HCT116 (cell line): ENCODE measurements around the gene DAPL1. TPM values are rescaled to one million over a fixed set of nuclear protein-coding genes. Genes with fewer than 3 reads are reported as not detected.
A peak's percentile ranks its signal among the peaks of the same experiment; 100 is the strongest.
"Not testable (repeated sequence)": the region's sequence is repeated elsewhere in the genome, so short reads cannot be mapped to it uniquely, and the experiment has no call there.

Experiments used
- ATAC-seq: fragments of 200-7000 bp; cut with Tn5 transposase; 2 replicates; pipeline ENCODE4 v1.9.1; 2020; ENCODE audit warnings: mild to moderate bottlenecking, moderate library complexity
- BruUV-seq: library from RNA; stranded (reverse); fragments of 400-500 nt; replicated peaks from 2 replicates; lab custom pipeline; 2021; lab: Mats Ljungman, UMichigan
- CTCF ChIA-PET: fragments of 300-600 bp; sonication (Branson Sonifier 250); formaldehyde crosslinking; loops from one replicate; lab custom pipeline; 2021; ENCODE audit warnings: antibody characterized with exemption; lab: Charles Lee
- POLR2A ChIA-PET: fragments of 300-600, 350-600 bp; sonication (Branson Sonifier 250); formaldehyde crosslinking; loops from one replicate; lab custom pipeline; 2021; ENCODE audit warnings: antibody characterized with exemption; lab: Charles Lee
- RAD21 ChIA-PET, 2 experiments: fragments of 300-600 bp; sonication (Branson Sonifier 250); formaldehyde crosslinking; loops; one replicate each; lab custom pipeline; 2023; ENCODE audit warnings: low total read pairs in 2 of 2; ENCODE audit not compliant: uncharacterized antibody in 2 of 2, unreplicated experiment in 2 of 2, low non-redundant PET in 1 of 2; lab: Charles Lee
- DNase-seq: peaks from one replicate; pipeline ENCODE4 v3.0.0-alpha.2; 2010; ENCODE audit warnings: low read depth, low spot score
- H2AFZ ChIP-seq: fragments of 200-600 bp; shearing (Covaris generic), sonication (generic); 2 replicates; pipeline ENCODE4 v1.6.1; 2017; ENCODE audit warnings: low read depth, mixed run types, mixed read lengths, antibody characterized with exemption, low read length; ENCODE audit not compliant: poor library complexity, severe bottlenecking
- H3K27ac ChIP-seq: 2 replicates; pipeline ENCODE4 v1.5.1; 2012; ENCODE audit warnings: low read depth, low read length
- H3K27me3 ChIP-seq: fragments of 200-600 bp; sonication (generic); 2 replicates; pipeline ENCODE4 v1.6.1; 2016; ENCODE audit warnings: mixed run types, low read length, mixed read lengths; ENCODE audit not compliant: insufficient read depth
- H3K36me3 ChIP-seq, 2 experiments: fragments of 200-500 bp in 1 of 2; fragments of 200-600 bp in 1 of 2; sonication (Bioruptor generic) in 1 of 2; sonication (generic) in 1 of 2; 2 replicates each; pipeline versions ENCODE4 v1.5.1 to v1.6.1; 2014 to 2016; ENCODE audit warnings: low read length in 2 of 2, inconsistent platforms in 1 of 2, mixed read lengths in 1 of 2, mixed run types in 1 of 2; ENCODE audit not compliant: insufficient read depth in 2 of 2, control insufficient read depth in 1 of 2
- H3K4me1 ChIP-seq, 2 experiments: fragments of 200-600 bp in 1 of 2; sonication (generic) in 1 of 2; 2 replicates each; pipeline versions ENCODE4 v1.5.1 to v1.6.1; 2012 to 2017; ENCODE audit warnings: low read length in 2 of 2, inconsistent platforms in 1 of 2, mild to moderate bottlenecking in 1 of 2, mixed read lengths in 1 of 2, mixed run types in 1 of 2, moderate library complexity in 1 of 2; ENCODE audit not compliant: insufficient read depth in 2 of 2, control insufficient read depth in 1 of 2
- H3K4me2 ChIP-seq: fragments of 200-600 bp; sonication (generic); 2 replicates; pipeline ENCODE4 v1.6.1; 2017; ENCODE audit warnings: mixed run types, low read length, mixed read lengths
- H3K4me3 ChIP-seq, 2 experiments: fragments of 200-600 bp in 1 of 2; sonication (generic) in 1 of 2; replicated peaks in 1 of 2; 2 replicates each; pipeline ENCODE4 v1.5.1; 2011 to 2016; ENCODE audit warnings: low read length in 2 of 2, control low read depth in 1 of 2, low read depth in 1 of 2, mild to moderate bottlenecking in 1 of 2, mixed read lengths in 1 of 2, mixed run types in 1 of 2
- H3K79me2 ChIP-seq: fragments of 200-600 bp; sonication (generic); 2 replicates; pipeline ENCODE4 v1.6.1; 2017; ENCODE audit warnings: mild to moderate bottlenecking, mixed run types, low read length, moderate library complexity, mixed read lengths; ENCODE audit not compliant: insufficient read depth
- H3K9ac ChIP-seq: fragments of 200-600 bp; sonication (generic); 2 replicates; pipeline ENCODE4 v1.6.1; 2016; ENCODE audit warnings: low read length, mixed read lengths
- H3K9me2 ChIP-seq: fragments of 200-600 bp; sonication (generic), shearing (Covaris generic); 2 replicates; pipeline ENCODE4 v1.6.1; 2017; ENCODE audit warnings: mixed run types, mild to moderate bottlenecking, moderate library complexity; ENCODE audit not compliant: insufficient read depth
- H3K9me3 ChIP-seq, 2 experiments: fragments of 200-500 bp in 1 of 2; fragments of 200-600 bp in 1 of 2; sonication (Bioruptor generic) in 1 of 2; sonication (generic) in 1 of 2; 2 replicates each; pipeline ENCODE4 v1.6.1; 2014 to 2017; ENCODE audit warnings: low read length in 2 of 2, mixed read lengths in 2 of 2, inconsistent platforms in 1 of 2, low read depth in 1 of 2, mild to moderate bottlenecking in 1 of 2, mixed run types in 1 of 2, moderate library complexity in 1 of 2; ENCODE audit not compliant: control insufficient read depth in 1 of 2, insufficient read depth in 1 of 2
- H4K20me1 ChIP-seq: fragments of 200-600 bp; sonication (generic), shearing (Covaris generic); 2 replicates; pipeline ENCODE4 v1.6.1; 2017; ENCODE audit warnings: mixed run types, mild to moderate bottlenecking, moderate library complexity; ENCODE audit not compliant: insufficient read depth
- CTCF ChIP-seq, 3 experiments: fragments of 200-600 bp in 1 of 3; sonication (generic) in 1 of 3; IDR thresholded peaks in 2 of 3; conservative IDR thresholded peaks in 1 of 3; 2 replicates each; pipeline ENCODE4 v1.5.1; 2012 to 2017; ENCODE audit warnings: low read depth in 2 of 3, low read length in 2 of 3, antibody characterized with exemption in 1 of 3, borderline replicate concordance in 1 of 3, control low read depth in 1 of 3, mild to moderate bottlenecking in 1 of 3, mixed read lengths in 1 of 3, mixed run types in 1 of 3, moderate library complexity in 1 of 3; ENCODE audit not compliant: insufficient read depth in 1 of 3
- RAD21 ChIP-seq: IDR thresholded peaks from 2 replicates; pipeline ENCODE4 v1.6.1; 2012; ENCODE audit warnings: low read depth, mild to moderate bottlenecking
- intact Hi-C: fragments of 100-400 bp; cut with micrococcal nuclease; formaldehyde crosslinking; loops from 2 replicates; pipeline ENCODE4 v1.10.0; 2022
- total RNA-seq: library from RNA; stranded (reverse); gene quantifications from one replicate; pipeline ENCODE4 v1.2.1, GENCODE V29; 2021; ENCODE audit not compliant: unreplicated experiment

DAPL1 gene
- total RNA-seq, 1 experiment from 2014 or later, result not detected

GRCh38 chr2:158848031-158848970 lies 53.2 kb downstream of the DAPL1 start:
- CTCF ChIA-PET, H2AFZ ChIP-seq, POLR2A ChIA-PET, ATAC-seq, BruUV-seq, H3K9me2 ChIP-seq, DNase-seq, H4K20me1 ChIP-seq, RAD21 ChIA-PET, H3K27ac ChIP-seq, H3K4me3 ChIP-seq, H3K9me3 ChIP-seq, H3K36me3 ChIP-seq, H3K9ac ChIP-seq, H3K4me1 ChIP-seq, H3K79me2 ChIP-seq, H3K4me2 ChIP-seq, H3K27me3 ChIP-seq, intact Hi-C loops: not testable (repeated sequence)
- TF ChIP-seq CTCF (IDR thresholded peaks at IDR 0.05 in 2 of 3, conservative IDR thresholded peaks at IDR 0.05 in 1 of 3; ENCODE audit: borderline replicate concordance in 1 of 3, insufficient read depth in 1 of 3, low read depth in 2 of 3, low read length in 2 of 3) (peak in 2 of 3 experiments; percentile 10 to 16; a peak in 2 of 6 replicates), RAD21 (0 out of 2 replicates have a peak, but pooled peaks have one; percentile 16)

- H4K20me1 ChIP-seq, H3K79me2 ChIP-seq, BruUV-seq, H3K9me3 ChIP-seq, H3K9me2 ChIP-seq, H3K27ac ChIP-seq, H3K4me2 ChIP-seq, RAD21 ChIA-PET, POLR2A ChIA-PET, CTCF ChIA-PET, ATAC-seq, H3K4me1 ChIP-seq, DNase-seq, H3K4me3 ChIP-seq, intact Hi-C loops, H3K9ac ChIP-seq, H3K36me3 ChIP-seq, H3K27me3 ChIP-seq, H2AFZ ChIP-seq: not testable (repeated sequence)
Measured at GRCh38 chr2:158860179-158860578, 65.1 kb downstream of the DAPL1 start.

- H2AFZ ChIP-seq, H3K9ac ChIP-seq, BruUV-seq, POLR2A ChIA-PET, H3K4me2 ChIP-seq, intact Hi-C loops, ATAC-seq, CTCF ChIA-PET, H4K20me1 ChIP-seq, H3K27me3 ChIP-seq, DNase-seq, H3K9me2 ChIP-seq, RAD21 ChIA-PET, H3K9me3 ChIP-seq, H3K36me3 ChIP-seq, H3K4me3 ChIP-seq, H3K4me1 ChIP-seq, H3K79me2 ChIP-seq, H3K27ac ChIP-seq: not testable (repeated sequence)
Measured at GRCh38 chr2:158861626-158862025, 66.5 kb downstream of the DAPL1 start.
